ENCODE data around the gene DRGX.

Gene DRGX

DNA sequence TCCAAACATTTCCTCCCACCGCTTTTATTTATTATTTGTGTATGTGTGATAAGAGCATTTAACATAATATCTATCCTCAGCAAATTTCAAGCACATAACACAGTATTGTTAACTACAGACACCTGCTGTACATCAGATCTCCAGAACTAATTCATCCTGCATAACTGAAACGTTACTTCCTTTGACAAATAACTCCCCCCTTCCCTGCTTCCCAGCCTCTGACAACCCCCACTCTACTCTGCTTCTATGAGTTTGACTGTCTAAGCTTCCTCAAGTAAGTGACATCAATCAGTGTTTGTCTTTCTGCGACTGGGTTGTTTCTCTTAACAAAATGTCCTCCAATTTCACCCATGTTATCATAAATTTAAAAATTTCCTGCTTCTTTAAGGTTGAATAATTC lies 74.9 kb downstream of the DRGX start:
- Histone ChIP-seq H3K27ac (no peak overlapping the region), H3K27me3 (replicated peaks) (no peaks in the 10 kb centered on the region), H3K4me3 (ENCODE audit: low read depth, low read length) (no peak overlapping the region), H3K36me3 (replicated peaks) (no peaks in the 10 kb centered on the region)
- in situ Hi-C loops (cut with HindIII; ENCODE audit: low pct_ligation_motif_present, low sequenced_read_pairs): no loop called here
- DNase-seq: no peak
- TF ChIP-seq CTCF (IDR thresholded peaks at IDR 0.05; ENCODE audit: low read depth, low read length, missing control alignments): no peak

DNA sequence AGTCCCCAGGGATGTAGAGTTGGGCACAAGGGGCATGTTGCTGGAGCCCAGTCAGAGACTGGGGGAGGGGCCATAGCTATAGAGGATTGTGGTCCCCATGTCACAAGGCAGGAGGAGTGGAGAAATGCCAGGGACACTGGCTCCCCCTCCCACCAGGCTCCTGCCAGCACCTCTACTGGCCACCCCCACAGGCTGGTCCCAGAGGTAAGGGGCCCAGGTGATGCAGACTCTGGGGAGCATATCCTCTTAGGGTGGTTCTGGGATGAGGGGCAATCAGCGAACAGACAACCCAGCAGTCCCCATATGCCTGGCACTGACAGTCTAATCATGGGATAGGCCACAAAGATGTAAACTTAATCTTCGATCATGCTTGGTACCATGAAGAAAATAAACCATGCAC lies 75.7 kb downstream of the DRGX start:
- DNase-seq: no peak
- H3K27me3 ChIP-seq (replicated peaks): no peaks in the 10 kb centered on the region
- in situ Hi-C loops (cut with HindIII; ENCODE audit: low pct_ligation_motif_present, low sequenced_read_pairs): no loop called here
- no peak overlapping the region for H3K27ac ChIP-seq
- TF ChIP-seq CTCF (IDR thresholded peaks at IDR 0.05; ENCODE audit: low read depth, low read length, missing control alignments): no peak
- H3K36me3 ChIP-seq (replicated peaks): no peaks in the 10 kb centered on the region
- H3K4me3 ChIP-seq (ENCODE audit: low read depth, low read length): no peak overlapping the region

DNA sequence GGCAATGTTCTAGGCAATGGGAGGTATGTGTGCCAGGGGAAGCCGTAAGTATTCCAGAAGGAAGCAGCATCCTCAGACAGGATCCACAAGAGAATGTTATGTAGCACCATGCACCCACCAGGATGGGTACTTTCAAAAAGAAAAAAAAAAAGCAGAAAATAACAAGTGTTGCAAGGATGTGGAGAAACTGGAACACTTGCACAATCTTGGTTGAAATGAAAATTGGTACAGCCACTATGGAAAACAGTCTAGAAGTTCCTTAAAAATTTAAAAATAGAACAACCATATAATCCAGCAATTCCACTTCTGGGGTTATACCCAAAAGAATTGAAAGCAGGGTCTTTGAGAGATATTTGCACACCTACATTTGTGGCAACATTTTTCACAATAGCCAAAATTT lies 76.7 kb downstream of the DRGX start:
- Histone ChIP-seq H3K27ac (no peak overlapping the region), H3K27me3 (replicated peaks) (no peaks in the 10 kb centered on the region), H3K36me3 (replicated peaks) (no peaks in the 10 kb centered on the region), H3K4me3 (ENCODE audit: low read depth, low read length) (no peak overlapping the region)
- no peak for DNase-seq
- no peak for TF ChIP-seq CTCF (IDR thresholded peaks at IDR 0.05; ENCODE audit: low read depth, low read length, missing control alignments)
- in situ Hi-C loops (cut with HindIII; ENCODE audit: low pct_ligation_motif_present, low sequenced_read_pairs): no loop called here

- in situ Hi-C loops (cut with HindIII; ENCODE audit: low pct_ligation_motif_present, low sequenced_read_pairs): no loop called here
- TF ChIP-seq CTCF (IDR thresholded peaks at IDR 0.05; ENCODE audit: low read depth, low read length, missing control alignments): no peak
- no peak overlapping the region for H3K4me3 ChIP-seq (ENCODE audit: low read depth, low read length)
- no peaks in the 10 kb centered on the region for H3K27me3 ChIP-seq (replicated peaks)
- H3K27ac ChIP-seq: no peak overlapping the region
- DNase-seq: no peak
- no peaks in the 10 kb centered on the region for H3K36me3 ChIP-seq (replicated peaks)
Measured at GRCh38 chr10:49318755-49319154, 77.1 kb downstream of the DRGX start.

DNA sequence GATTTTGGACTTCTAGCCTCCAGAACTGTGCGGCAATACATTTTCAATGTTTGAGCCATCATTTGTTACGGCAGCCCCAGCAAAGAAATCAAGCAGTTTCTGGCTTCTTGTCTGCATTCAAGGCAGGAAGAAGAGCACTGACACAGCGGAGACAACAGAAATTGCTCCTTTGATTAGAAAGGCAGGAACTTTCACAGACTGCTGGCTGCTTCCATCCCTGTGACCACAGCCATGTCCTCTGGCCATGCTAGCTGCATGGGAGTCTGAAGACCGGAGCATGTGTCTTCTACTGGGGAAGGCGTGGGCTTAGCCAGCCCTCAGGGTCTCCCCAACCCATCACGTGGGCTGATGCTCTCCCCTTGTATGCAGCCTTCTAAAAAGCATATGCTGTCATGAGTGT lies 77.9 kb downstream of the DRGX start:
- in situ Hi-C loops (cut with HindIII; ENCODE audit: low pct_ligation_motif_present, low sequenced_read_pairs): no loop called here
- Histone ChIP-seq H3K27me3 (replicated peaks) (no peaks in the 10 kb centered on the region), H3K36me3 (replicated peaks) (no peaks in the 10 kb centered on the region), H3K27ac (no peak overlapping the region), H3K4me3 (ENCODE audit: low read depth, low read length) (no peak overlapping the region)
- DNase-seq: no peak
- TF ChIP-seq CTCF (IDR thresholded peaks at IDR 0.05; ENCODE audit: low read depth, low read length, missing control alignments): no peak

- no peak for TF ChIP-seq CTCF (IDR thresholded peaks at IDR 0.05; ENCODE audit: low read depth, low read length, missing control alignments)
- in situ Hi-C loops (cut with HindIII; ENCODE audit: low pct_ligation_motif_present, low sequenced_read_pairs): no loop called here
- no peak for DNase-seq
- H3K27ac ChIP-seq: no peak overlapping the region
- no peaks in the 10 kb centered on the region for H3K36me3 ChIP-seq (replicated peaks)
- H3K4me3 ChIP-seq (ENCODE audit: low read depth, low read length): no peak overlapping the region
- no peaks in the 10 kb centered on the region for H3K27me3 ChIP-seq (replicated peaks)
Measured at GRCh38 chr10:49314806-49315205, 81.1 kb downstream of the DRGX start.

Data from brain microvascular endothelial cell (primary cell).